Astrocyte of the spinal cord (primary cell): ENCODE results near the gene SSTR4.
"Not testable (repeated sequence)": the region's sequence is repeated elsewhere in the genome, so short reads cannot be mapped to it uniquely, and the experiment has no call there.

ENCODE experiments used
- DNase-seq: peaks from one replicate; pipeline ENCODE4 v3.0.0; 2011; ENCODE audit warnings: low read depth, low spot score
- H3K4me3 ChIP-seq: 2 replicates; pipeline ENCODE4 v1.5.1; 2011; ENCODE audit warnings: low read depth, mild to moderate bottlenecking, low read length, moderate library complexity
- in situ Hi-C: cut with HindIII; loops from 2 replicates; pipeline ENCODE4 v1.10.0; 2017; ENCODE audit warnings: low sequenced_read_pairs
- TF ChIP-seq, protein P1 (sequence below): IDR thresholded peaks from 2 replicates; pipeline ENCODE4 v1.5.1; 2012; ENCODE audit warnings: low read depth, mild to moderate bottlenecking, low read length, inconsistent platforms

SSTR4 gene, protein sequence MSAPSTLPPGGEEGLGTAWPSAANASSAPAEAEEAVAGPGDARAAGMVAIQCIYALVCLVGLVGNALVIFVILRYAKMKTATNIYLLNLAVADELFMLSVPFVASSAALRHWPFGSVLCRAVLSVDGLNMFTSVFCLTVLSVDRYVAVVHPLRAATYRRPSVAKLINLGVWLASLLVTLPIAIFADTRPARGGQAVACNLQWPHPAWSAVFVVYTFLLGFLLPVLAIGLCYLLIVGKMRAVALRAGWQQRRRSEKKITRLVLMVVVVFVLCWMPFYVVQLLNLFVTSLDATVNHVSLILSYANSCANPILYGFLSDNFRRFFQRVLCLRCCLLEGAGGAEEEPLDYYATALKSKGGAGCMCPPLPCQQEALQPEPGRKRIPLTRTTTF

DNA sequence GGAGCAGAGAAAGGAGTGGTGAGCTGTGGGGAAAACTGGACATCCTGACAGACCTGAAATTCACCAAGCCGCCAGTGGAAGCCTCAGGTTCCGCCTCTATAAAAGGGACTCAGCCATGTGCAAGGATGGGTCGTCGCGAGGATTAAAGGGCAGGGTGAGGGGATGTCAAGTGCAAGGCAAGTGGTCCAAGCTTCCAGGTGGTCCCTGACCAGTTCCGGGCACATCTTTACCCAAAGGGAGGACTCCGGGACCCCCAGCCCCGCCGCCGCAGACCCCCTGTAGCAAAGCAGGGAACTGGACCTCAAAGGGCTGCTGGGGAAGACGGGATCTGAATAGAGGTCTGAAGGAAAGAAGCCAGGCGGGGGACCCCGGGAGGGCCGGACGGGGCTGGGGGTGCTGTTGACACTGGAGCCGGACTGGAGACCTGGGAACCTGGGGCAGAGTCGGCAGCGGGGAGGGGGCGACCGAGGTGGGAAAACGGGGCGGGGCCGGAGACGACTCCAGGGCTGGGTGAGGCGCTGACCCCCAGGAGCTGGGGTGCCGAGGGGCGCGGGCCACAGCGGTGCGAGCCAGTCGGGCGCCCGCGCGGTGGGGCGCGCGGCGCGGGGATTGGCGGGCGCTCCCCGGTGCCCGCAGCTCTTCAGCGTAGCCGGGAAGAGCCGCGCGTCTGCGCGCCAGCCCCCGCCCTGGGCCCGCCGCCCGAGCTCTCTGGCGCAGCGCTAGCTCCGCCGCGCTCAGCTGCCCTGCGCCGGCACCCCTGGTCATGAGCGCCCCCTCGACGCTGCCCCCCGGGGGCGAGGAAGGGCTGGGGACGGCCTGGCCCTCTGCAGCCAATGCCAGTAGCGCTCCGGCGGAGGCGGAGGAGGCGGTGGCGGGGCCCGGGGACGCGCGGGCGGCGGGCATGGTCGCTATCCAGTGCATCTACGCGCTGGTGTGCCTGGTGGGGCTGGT lies at the start of gene SSTR4:
Gene SSTR4 (plus strand): TSS at position 592 of the 951 bp plus-strand sequence. CDS start 172 bp downstream, at position 764.
- no peak within 1 kb of the TSS for H3K4me3 ChIP-seq
- DNase-seq, result no peak
- TF ChIP-seq, protein P1, sequence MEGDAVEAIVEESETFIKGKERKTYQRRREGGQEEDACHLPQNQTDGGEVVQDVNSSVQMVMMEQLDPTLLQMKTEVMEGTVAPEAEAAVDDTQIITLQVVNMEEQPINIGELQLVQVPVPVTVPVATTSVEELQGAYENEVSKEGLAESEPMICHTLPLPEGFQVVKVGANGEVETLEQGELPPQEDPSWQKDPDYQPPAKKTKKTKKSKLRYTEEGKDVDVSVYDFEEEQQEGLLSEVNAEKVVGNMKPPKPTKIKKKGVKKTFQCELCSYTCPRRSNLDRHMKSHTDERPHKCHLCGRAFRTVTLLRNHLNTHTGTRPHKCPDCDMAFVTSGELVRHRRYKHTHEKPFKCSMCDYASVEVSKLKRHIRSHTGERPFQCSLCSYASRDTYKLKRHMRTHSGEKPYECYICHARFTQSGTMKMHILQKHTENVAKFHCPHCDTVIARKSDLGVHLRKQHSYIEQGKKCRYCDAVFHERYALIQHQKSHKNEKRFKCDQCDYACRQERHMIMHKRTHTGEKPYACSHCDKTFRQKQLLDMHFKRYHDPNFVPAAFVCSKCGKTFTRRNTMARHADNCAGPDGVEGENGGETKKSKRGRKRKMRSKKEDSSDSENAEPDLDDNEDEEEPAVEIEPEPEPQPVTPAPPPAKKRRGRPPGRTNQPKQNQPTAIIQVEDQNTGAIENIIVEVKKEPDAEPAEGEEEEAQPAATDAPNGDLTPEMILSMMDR, result no peak
- in situ Hi-C loops, result no loop called here

DNA sequence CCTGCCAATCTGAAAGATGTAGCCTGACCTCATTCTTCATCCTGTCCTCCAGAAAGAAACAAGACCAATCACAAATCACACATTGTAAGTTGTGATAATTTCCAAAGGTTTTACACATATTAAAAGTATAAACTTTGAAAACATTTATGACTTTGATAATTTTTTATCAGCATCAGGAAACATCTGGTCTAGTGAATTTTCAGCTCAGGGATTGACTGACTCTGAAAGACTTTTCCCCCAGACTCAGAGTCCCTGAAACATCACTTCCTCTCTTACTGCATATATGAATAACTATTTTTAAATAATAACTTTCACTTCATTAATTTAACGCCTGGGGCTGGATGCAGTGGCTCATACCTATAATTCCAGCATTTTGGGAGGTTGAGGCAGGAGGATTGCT lies 48.5 kb upstream of the SSTR4 start:
- TF ChIP-seq, protein P1, result no peak
- DNase-seq, result no peak

DNA sequence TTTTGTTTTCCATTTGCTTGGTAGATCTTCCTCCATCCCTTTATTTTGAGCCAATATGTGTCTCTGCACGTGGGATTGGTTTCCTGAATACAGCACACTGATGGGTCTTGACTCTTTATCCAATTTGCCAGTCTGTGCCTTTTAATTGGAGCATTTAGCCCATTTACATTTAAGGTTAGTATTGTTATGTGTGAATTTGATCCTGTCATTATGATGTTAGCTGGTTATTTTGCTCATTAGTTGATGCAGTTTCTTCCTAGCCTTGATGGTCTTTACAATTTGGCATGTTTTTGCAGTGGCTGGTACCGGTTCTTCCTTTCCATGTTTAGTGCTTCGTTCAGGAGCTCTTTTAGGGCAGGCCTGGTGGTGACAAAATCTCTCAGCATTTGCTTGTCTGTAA lies 43.7 kb upstream of the SSTR4 start:
- in situ Hi-C loops, H3K4me3 ChIP-seq, DNase-seq: not testable (repeated sequence)

More for the DNA sequence above, 48.5 kb upstream of the SSTR4 start:
- no peak overlapping the region for H3K4me3 ChIP-seq
- in situ Hi-C loops, result no loop called here

DNA sequence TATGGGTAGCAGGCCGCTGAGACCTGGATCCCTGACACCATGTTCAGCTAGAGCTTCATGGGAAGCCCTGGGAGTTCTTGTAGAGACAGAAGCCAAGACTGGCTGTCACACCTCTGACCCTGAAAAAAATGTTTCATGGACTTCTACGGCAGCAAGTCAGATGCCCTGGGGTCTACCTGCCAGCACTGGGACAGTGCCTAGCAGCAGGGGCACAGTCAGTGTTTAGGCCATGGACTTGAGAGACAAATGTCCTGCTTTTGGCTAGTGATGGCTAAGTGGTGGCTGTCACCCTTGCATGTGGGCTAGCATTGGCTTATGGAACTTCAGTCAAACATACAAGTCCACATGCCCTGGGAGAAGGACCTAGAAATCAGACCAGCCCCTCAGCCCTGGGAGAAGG lies 41.3 kb upstream of the SSTR4 start:
- TF ChIP-seq, protein P1, result no peak
- H3K4me3 ChIP-seq, result no peak overlapping the region
- no peak for DNase-seq
- in situ Hi-C loops, result no loop called here

DNA sequence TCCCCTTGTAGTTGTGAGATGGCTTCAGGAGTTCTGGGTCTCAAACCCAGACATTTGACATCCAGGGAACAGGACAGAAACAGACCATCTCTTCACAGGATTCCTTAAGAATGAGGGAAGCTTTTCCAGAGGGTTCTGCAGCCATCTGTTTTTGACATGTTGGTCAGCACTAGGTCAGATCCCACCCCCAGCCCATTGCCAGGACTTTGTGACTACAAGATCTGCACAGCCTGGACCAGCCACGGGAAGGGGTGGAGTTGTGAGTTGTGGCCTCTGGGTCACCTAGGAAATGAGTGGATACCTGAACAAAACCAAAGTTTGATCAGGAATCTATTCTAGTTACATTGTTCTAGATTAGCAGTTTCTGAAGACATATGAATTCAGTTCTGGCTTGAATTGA lies 39.2 kb upstream of the SSTR4 start:
- no peak overlapping the region for H3K4me3 ChIP-seq
- TF ChIP-seq, protein P1, result no peak
- DNase-seq, result no peak
- in situ Hi-C loops, result no loop called here

DNA sequence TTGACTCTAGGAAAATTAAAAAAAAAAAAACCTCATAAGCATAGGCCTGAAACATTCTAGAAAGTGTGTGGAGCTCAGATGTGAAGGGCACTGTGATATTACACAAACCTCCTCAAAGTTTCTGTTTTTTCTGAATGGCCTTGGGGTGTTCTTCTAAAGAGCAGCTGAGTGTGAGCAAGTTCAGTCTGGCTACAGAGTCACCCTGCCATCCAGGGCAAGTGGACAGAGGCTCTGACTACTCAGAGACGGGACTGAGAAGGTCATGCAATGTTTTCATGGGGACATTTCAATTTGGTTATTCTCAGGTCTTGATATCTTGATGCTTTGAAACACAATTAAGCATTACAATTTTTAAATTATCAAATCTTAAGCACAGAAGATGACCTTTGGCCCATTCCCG lies 36.6 kb upstream of the SSTR4 start:
- H3K4me3 ChIP-seq, result no peak overlapping the region
- in situ Hi-C loops, result no loop called here
- TF ChIP-seq, protein P1, result no peak
- no peak for DNase-seq
